Osteoblast (primary cell): ENCODE results near the gene IQCN. TPM values are rescaled to one million over a fixed set of nuclear protein-coding genes. Genes with fewer than 3 reads are reported as not detected.

ENCODE experiments used
- DNase-seq: peaks from one replicate; pipeline ENCODE4 v3.0.0; 2011; ENCODE audit warnings: low spot score, mixed read lengths; ENCODE audit not compliant: insufficient read length; ENCODE audit errors: missing footprints
- H2AFZ ChIP-seq: 2 replicates; pipeline ENCODE4 v1.6.0; 2011; ENCODE audit warnings: mild to moderate bottlenecking, low read length
- H3K27ac ChIP-seq: 2 replicates; pipeline ENCODE4 v1.5.1; 2011; ENCODE audit warnings: mild to moderate bottlenecking, low read depth, low read length, moderate library complexity
- H3K27me3 ChIP-seq: 2 replicates; pipeline ENCODE4 v1.6.0; 2012; ENCODE audit warnings: mild to moderate bottlenecking, control low read depth, inconsistent platforms, low read length, moderate library complexity; ENCODE audit not compliant: insufficient read depth
- H3K36me3 ChIP-seq: 2 replicates; pipeline ENCODE4 v1.5.1; 2011; ENCODE audit warnings: mild to moderate bottlenecking, low read length, control low read depth, moderate library complexity; ENCODE audit not compliant: insufficient read depth
- H3K4me1 ChIP-seq: 2 replicates; pipeline ENCODE4 v1.5.1; 2011; ENCODE audit warnings: mild to moderate bottlenecking, low read length, control low read depth, moderate library complexity; ENCODE audit not compliant: insufficient read depth
- H3K4me2 ChIP-seq: 2 replicates; pipeline ENCODE4 v1.6.0; 2011; ENCODE audit warnings: mild to moderate bottlenecking, low read length; ENCODE audit not compliant: insufficient read depth
- H3K4me3 ChIP-seq: fragments of 200-600 bp; sonication (generic); 3 replicates; pipeline ENCODE4 v1.5.1; 2012; ENCODE audit warnings: mild to moderate bottlenecking, low read length, inconsistent platforms; ENCODE audit not compliant: insufficient read depth
- H3K79me2 ChIP-seq: 2 replicates; pipeline ENCODE4 v1.6.0; 2012; ENCODE audit warnings: mild to moderate bottlenecking, low read length, control low read depth, inconsistent platforms; ENCODE audit not compliant: insufficient read depth
- H3K9me3 ChIP-seq: 2 replicates; pipeline ENCODE4 v1.5.1; 2011; ENCODE audit warnings: low read depth, low read length, control low read depth
- H4K20me1 ChIP-seq: 2 replicates; pipeline ENCODE4 v1.6.0; 2012; ENCODE audit warnings: mild to moderate bottlenecking, low read length, control low read depth; ENCODE audit not compliant: insufficient read depth
- total RNA-seq: library from RNA; depleted of rRNA; stranded (reverse); fragments of >200 nt; gene quantifications from 2 replicates; pipeline ENCODE4 v1.2.3, GENCODE V29; 2012
- TF ChIP-seq, protein P1 (sequence below): IDR thresholded peaks from 2 replicates; pipeline ENCODE4 v1.5.1; 2011; ENCODE audit warnings: mild to moderate bottlenecking, low read depth, low read length, moderate library complexity; ENCODE audit errors: extremely low read depth

IQCN gene
- total RNA-seq, 1 donor, result 2.5 TPM

DNA sequence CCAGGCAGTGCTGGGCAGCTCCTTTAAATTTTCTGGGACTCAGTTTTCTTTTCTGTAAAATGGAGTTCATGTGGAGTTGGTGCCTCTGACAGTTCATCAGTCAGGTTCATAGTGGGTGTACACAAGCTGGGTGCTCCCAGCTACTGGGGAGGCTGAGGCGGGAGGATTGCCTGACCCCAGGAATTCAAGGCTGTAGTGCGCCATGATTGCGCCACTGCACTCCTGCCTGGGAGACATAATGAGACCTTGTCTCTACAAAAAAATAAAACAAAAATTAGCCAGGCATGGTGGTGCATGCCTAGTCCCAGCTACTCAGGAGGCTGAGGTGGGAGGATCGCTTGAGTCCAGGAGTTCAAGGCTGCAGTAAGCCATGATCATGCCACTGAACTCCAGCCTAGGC is 21.1 kb downstream of the IQCN start:
- peaks cover 7% of the 10 kb centered on the region for H3K27me3 ChIP-seq
- TF ChIP-seq, protein P1, sequence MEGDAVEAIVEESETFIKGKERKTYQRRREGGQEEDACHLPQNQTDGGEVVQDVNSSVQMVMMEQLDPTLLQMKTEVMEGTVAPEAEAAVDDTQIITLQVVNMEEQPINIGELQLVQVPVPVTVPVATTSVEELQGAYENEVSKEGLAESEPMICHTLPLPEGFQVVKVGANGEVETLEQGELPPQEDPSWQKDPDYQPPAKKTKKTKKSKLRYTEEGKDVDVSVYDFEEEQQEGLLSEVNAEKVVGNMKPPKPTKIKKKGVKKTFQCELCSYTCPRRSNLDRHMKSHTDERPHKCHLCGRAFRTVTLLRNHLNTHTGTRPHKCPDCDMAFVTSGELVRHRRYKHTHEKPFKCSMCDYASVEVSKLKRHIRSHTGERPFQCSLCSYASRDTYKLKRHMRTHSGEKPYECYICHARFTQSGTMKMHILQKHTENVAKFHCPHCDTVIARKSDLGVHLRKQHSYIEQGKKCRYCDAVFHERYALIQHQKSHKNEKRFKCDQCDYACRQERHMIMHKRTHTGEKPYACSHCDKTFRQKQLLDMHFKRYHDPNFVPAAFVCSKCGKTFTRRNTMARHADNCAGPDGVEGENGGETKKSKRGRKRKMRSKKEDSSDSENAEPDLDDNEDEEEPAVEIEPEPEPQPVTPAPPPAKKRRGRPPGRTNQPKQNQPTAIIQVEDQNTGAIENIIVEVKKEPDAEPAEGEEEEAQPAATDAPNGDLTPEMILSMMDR, result no peak
- no peaks in the 10 kb centered on the region for H3K79me2 ChIP-seq
- H3K4me3 ChIP-seq, result no peak overlapping the region
- no peaks in the 10 kb centered on the region for H3K36me3 ChIP-seq
- no peaks in the 10 kb centered on the region for H3K9me3 ChIP-seq
- peak; percentile 23 for DNase-seq
- peaks cover 4% of the 10 kb centered on the region for H4K20me1 ChIP-seq
- no peaks in the 10 kb centered on the region for H3K4me1 ChIP-seq
- H2AFZ ChIP-seq, result no peak overlapping the region
- no peak overlapping the region for H3K4me2 ChIP-seq
- no peak overlapping the region for H3K27ac ChIP-seq

DNA sequence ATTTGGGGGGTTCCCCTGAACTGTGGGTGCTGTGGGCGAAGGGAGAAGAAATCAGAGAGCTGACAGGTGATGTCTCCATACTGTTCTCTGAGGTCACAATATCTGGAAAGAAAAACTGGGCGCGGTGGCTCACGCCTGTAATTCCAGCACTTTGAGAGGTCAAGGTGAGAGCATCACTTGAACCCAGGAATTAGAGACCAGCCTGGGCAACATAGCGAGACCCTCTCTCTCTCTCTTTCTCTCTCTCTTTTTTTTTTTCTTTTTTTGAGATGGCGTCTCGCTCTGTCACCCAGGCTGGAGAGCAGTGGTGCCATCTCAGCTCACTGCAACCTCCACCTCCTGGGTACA is 21.9 kb downstream of the IQCN start:
- Histone ChIP-seq H3K4me1 (no peaks in the 10 kb centered on the region), H3K4me3 (no peak overlapping the region), H4K20me1 (no peaks in the 10 kb centered on the region), H3K36me3 (no peaks in the 10 kb centered on the region), H3K27ac (no peak overlapping the region), H3K9me3 (no peaks in the 10 kb centered on the region), H2AFZ (no peak overlapping the region), H3K4me2 (no peak overlapping the region), H3K79me2 (no peaks in the 10 kb centered on the region), H3K27me3 (peaks cover 7% of the 10 kb centered on the region)
- no peak for DNase-seq
- TF ChIP-seq, protein P1, result no peak

DNA sequence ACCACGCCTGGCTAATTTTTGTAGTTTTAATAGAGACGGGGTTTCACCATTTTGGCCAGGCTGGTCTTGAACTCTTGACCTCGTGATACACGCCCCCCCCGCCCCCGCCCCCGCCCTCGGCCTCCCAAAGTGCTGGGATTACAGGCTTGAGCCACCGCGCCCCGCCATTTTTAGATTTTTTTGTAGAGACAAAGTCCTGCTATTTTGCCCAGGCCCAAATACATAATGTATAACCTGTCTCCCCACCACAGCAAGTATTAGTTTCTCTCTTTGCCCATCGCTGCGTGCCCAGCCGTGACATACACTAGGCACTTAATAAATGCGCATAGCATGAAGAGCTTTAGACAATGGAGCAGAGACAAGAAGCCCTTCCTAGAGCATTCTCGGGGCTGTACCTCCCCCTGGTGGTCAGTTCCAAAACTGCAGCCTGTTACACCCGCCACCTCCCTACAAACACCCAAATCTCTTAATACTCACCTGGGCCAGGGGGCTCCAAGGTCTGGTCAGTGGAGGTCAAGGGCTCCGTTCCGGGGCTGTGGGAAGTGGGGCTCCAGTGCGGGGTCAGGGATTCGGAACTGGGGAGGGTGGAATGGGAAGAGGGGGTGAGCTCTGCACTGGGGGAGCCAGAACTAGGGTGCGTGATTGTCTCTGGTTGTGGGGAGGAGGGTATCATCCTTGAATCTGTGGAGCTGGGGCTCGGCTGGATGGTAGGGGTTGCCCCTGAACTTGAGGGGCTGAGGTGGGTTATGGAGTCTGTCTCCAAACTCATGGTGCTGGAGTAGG is 22.5 kb downstream of the IQCN start:
- Histone ChIP-seq H3K36me3 (no peaks in the 10 kb centered on the region), H3K4me1 (no peaks in the 10 kb centered on the region), H3K27ac (no peak overlapping the region), H3K4me3 (no peak overlapping the region), H3K79me2 (no peaks in the 10 kb centered on the region), H3K27me3 (peaks cover 7% of the 10 kb centered on the region), H4K20me1 (no peaks in the 10 kb centered on the region), H3K4me2 (no peak overlapping the region), H3K9me3 (no peaks in the 10 kb centered on the region), H2AFZ (no peak overlapping the region)
- DNase-seq, result peak; percentile 93
- TF ChIP-seq, protein P1, result peak; percentile 90

DNA sequence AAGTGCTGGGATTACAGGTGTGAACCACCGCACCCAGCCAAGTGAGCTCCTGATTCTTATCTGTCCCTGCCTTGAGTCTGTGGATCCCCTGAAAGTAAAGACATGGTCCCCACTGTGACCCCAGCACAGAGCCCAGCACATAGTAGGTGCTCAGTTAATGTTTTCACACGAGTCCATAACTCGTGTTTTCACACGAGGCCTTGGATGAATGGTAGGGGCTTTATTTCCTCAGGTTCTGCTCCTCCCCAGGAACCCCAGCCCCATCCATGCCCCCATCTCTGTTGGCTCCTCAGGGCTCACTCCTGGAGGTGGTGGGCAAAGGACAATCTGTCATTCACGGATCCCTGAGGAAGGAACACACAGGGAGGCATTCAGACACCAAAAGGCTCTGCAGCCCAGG is 24.4 kb downstream of the IQCN start:
- Histone ChIP-seq H3K9me3 (no peaks in the 10 kb centered on the region), H3K36me3 (no peaks in the 10 kb centered on the region), H3K4me2 (no peak overlapping the region), H3K27me3 (no peaks in the 10 kb centered on the region), H2AFZ (no peak overlapping the region), H3K79me2 (no peaks in the 10 kb centered on the region), H3K4me3 (no peak overlapping the region), H4K20me1 (no peaks in the 10 kb centered on the region), H3K27ac (no peak overlapping the region), H3K4me1 (no peaks in the 10 kb centered on the region)
- DNase-seq, result peak; percentile 6
- TF ChIP-seq, protein P1, result no peak
